GM19452 (cell line): ENCODE data around the gene AGR2.
"Not testable (repeated sequence)": the region's sequence is repeated elsewhere in the genome, so short reads cannot be mapped to it uniquely, and the experiment has no call there.

Source experiments
- ATAC-seq: cut with Tn5 transposase; IDR thresholded peaks from one replicate; pipeline ENCODE4 v1.9.1; 2021; ENCODE audit not compliant: unreplicated experiment

Gene AGR2

DNA sequence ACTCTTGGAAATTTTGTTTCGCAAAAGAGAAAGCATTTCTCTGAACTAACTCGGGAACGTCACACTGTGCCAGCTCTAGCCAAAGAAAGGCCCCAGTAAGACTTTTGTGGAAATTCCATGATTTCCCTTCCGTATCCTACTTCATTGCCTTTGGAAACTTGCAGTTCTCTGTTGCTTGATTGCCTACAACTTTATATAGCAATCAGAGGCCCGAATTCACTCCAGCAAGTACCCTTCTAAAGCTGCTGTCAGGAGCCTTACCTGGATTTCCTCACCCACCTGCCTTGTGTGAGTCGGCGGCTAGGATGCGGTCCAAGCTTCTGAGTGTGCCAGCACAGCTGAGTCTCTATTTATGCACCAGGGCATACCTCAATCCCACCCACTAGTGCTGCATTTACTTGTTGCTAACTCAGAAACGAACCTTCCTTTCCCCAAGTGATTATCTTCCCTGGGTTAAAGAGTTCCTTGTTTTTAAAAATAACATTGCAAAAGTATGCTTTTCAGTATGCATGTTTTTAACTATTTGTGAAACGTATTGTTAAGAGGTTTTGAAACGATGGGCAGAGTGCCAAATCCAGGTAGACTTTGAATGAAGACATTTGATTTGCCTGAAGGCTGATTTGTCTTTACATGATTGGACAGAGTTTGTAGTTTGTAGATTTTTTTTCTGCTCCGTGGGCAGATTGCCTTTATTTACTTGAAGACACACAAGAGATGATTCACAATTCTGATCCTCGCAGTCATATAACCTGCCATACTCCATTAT is at the start of gene AGR2:
AGR2 (minus strand) TSS at position 326 of the 766 bp plus-strand sequence. CDS start 3,203 bp downstream, outside the sequence.
- no peak for ATAC-seq

DNA sequence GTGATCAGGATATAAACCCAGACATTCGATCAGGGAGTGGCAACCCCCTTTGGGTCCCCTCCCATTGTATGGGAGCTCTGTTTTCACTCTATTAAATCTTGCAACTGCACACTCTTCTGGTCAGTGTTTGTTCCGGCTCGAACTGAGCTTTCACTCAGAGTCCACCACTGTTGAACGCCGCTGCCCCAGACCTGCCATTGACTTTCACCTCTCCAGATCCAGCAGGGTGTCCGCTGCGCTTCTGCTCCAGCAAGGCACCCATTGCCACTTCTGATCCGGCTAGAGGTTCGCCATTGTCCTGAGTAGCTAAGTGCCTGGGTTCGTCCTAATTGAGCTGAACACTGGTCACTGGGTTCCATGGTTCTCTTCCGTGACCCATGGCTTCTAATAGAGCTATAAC is 48.4 kb upstream of the AGR2 start:
- not testable (repeated sequence) for ATAC-seq

DNA sequence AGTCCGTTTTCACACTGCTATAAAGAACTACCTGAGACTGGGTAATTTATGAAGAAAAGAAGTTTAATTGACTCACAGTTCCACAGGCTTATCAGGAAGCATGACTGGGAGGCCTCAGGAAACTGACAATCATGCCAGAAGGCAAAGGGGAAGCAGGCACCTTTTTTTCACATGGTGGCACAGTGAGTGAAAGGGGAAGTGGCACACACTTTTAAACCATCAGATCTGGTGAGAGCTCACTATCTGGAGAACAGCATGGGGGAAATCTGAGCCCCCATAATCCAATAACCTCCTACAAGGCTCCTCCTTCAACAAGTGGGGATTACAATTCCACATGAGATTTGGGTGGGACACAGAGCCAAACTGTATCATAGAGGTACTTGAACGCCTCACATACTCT is 47.0 kb upstream of the AGR2 start:
- ATAC-seq = no peak

DNA sequence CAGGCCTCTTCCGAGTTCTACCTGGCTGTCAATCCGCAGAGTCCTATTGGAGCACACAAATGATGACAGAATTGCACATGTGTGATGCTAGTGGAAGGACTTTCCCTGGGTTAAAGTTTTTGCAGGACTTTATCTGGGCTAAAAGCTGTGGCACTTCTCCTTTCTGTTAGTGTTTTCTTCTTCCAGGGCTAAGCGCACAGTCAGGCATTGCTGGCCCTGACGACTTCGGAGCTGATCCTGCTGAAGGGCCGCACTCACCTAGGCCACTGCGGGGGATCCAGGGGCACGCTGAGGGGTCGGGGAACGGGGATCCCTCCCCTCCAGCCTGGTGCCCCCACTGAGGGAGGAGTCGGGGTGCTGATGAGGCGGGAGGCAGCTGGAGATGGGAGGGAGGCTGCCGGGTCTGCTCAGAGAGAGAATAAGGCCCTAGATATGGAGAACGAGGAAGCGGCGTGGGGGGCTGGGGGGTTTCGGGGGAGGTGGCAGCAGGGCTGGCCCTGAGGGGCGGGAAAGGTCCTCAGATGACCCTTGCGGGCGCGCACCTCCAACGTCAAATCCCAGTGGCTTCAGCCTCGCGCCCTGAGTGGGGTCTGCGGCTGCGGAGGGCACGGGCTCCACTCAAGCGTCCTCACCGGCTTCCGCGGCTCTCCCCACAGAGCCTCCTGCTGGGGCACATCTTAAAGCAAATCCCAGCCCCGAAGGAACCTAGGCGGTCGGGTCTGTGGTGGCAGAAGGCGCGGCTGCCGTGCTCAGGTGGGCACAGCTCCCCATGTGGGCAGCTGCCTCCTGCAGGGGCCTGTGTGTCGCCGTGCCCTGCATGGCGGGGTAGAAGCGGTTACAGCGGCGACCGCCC is 46.0 kb upstream of the AGR2 start:
- ATAC-seq = no peak

DNA sequence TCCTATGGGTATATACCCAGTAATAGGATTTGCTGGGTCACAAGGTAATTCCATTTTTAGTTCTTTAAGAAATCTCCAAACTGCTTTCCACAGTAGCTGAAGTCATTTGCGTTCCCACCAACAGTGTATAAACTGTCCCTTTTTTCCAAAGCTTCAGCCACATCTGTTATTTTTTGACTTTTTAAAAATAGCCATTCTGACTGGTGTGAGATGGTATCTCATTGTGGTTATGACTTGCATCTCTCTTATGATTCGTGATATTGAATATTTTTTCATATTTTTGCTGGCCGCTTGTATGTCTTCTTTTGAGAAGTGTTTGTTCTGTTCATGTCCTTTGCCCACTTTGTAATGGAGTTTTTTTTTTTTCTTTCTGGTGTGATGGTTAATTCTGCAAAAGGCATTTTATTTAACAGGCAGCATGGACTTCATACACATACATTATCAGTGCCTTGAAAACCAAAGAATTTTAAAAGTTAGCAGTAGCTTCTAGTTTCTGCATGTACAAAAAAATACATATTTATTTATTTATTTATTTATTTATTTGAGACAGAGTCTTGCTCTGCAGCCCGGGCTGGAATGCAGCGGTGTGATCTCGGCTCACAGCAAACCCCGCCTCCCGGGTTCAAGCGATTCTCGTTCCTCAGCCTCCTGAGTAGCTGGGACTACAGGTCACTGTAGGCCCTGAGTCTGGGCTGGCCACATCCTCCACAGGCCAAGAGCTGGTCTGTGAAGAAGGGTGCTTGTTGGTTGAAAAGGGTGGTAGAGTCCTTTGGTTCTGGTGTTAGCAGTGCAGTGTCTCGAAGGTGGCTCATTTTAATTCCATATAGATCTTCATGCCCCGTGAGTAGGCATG is 44.7 kb upstream of the AGR2 start:
- ATAC-seq = no peak

DNA sequence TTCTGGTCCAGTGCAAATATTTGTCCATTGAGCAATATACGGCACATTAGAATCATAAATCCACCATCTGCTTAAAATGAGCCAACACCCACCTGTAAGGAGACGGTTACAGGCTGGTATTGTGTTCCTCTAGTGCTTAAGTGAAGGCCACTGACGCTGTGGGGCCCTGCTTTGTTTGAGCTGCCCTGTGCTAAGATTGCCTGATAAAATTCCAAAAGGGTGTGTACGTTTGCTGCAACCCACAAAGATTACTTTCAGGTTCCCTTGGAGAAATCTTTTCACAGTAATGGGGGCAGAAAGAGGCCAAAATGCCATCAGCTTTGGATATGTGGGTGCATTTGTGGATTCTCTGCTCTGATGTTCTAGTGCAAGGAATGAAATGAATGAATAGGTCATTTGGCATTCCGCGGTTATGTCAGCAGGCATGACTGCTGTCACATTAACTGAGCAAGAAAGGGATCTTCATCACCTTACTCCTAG is 42.6 kb upstream of the AGR2 start:
- no peak for ATAC-seq

DNA sequence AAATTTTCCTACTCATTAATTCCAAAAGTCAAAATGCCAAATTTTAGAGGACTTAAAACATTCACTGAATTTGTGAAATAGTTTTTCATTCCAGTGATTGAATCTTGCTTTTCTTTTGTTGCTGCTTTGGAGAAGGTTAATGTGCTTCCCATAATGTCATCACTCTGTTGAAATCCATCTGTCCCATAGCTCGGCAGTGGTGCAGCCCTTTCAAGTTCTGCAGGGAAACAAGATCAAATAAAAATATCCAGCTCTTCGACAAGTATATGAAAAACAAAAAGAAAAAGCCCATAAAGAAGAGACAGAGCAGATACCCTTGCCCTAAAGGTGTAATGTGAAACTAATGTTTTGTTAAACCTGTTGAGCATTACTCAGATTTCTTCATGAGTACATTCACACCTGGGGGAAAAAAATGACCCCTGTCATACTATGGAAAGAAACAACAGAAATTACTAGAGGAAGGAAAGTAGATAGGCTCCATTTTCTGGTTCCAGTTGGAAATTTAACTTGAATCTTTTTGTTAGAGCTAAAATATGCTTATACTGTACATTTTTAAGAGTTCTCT is 41.9 kb upstream of the AGR2 start:
- no peak for ATAC-seq

DNA sequence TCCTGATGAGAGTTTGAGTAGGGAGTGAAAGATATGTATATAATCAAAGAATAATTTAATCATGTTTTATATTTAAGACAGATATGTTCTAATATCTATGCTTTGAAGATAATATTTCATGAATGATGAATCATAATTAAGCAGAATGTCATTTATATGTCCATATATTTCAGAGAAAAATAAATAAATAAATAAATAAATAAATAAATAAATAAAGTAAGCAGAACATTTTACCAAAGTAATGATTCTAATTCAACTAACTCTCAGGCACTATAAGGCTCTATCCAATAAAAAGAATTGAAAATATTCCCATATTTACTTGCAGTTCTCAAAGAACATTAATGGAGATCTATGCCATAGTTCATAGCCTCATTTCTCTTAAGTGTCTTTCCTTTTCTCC is 40.9 kb upstream of the AGR2 start:
- no peak for ATAC-seq

DNA sequence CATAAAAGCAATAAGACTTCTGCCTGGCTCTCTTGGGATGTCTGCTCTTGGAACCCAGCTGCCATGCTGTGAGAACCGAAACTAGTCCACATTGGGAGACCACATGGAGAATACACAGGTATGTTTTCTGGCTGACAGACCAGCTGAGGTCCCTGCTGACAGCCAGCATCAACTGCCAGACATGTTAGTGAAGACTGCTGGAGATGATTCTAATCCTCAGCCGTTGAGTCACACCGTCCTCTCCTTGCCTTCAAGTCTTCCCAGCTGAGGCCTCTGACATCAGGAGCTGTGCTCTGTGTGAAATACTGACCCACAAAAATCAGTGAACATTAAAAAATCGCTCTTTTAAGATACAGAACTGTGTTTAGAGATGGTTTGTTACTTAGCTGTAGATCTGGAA is 36.9 kb upstream of the AGR2 start:
- ATAC-seq = no peak

DNA sequence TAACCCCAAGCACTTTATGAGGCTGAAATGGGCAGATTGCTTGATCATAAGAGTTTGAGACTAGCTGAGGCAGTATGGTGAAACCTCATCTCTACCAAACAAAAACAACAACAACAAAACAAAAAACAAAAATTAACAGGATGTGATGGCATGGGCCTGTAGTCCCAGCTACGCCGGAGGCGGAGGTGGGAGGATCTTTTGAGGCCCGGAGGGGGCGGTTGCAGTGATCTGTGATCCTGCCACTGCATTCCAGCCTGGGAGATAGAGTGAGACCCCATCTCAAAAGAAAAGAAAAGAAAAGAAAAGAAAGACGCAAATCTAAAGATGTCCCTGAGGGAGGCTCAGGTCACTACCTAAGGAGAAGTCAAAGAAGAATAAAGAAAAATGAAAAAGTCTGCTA is 35.3 kb upstream of the AGR2 start:
- no peak for ATAC-seq

DNA sequence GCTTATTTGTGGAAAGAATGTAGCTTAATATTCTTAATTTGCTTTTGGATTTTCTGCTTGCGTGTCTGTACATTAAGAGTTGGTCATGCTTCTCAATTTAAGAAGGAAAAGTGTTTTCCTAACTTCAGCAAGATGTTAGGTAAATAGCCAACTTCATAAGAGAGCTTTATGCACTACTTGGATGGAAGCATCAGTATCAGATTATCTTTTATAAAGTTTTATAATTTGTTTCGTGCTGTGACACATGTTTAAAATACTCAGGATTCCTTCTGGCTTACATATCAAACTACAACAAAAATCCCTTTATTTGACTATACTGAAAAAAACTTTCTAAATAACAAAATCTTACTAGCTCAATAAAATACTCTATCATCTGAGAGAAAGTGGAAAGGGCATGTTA is 34.8 kb upstream of the AGR2 start:
- ATAC-seq = no peak

DNA sequence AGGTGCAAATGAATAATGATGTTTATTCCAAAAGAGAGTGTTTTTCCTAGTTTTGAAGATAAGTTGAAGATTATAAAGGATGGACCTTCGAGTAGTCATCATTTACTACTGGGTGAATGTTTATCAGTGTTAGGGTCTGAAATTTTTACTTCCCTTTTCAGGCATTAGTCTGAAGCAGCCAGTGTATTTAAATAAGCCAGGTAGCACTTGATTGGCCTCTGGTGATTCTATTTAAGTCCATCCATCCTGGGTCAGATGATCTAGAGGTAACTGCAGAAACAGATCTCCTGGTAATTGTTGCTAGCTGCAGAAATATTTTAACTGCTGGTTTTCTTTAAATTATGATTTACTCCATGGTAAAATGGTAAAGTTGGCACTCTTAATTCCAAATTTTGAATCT is 34.1 kb upstream of the AGR2 start:
- ATAC-seq = no peak

DNA sequence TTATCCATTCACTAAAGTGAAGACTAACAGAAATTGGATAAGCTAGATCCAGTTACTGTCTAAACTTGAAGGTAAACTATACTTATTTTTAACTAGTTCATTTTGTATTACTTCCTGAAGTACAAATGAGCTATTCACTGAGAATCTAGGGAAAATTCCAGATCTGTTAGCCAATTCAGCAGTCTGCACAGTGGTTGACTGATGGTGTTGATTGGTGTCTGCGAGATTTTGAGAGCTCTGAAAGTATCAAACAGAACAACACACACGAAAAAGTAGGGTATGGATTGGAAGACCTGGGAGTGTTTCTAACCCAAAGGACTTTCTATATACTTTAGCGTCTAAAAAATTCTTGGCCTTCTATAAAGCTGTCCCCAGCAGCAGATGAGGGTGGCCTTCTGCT is 33.6 kb upstream of the AGR2 start:
- no peak for ATAC-seq

DNA sequence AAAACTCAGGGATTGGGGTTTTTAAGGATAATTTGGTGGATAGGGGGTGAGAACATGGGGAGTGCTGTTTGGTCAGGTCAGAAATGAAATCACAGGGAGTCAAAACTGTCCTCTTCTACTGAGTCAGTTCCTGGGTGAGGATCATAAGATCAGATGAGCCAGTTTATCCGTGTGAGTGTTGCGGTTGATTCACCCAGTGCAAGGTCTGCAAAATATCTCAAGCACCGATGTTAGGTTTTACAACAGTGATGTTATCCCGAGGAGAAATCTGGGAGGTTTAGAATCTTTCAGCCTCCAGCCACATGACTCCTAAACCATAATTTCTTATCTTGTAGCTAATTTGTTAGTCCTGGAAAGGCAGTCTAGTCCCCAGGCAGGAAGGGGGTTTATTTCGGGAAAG is 31.7 kb upstream of the AGR2 start:
- no peak for ATAC-seq

DNA sequence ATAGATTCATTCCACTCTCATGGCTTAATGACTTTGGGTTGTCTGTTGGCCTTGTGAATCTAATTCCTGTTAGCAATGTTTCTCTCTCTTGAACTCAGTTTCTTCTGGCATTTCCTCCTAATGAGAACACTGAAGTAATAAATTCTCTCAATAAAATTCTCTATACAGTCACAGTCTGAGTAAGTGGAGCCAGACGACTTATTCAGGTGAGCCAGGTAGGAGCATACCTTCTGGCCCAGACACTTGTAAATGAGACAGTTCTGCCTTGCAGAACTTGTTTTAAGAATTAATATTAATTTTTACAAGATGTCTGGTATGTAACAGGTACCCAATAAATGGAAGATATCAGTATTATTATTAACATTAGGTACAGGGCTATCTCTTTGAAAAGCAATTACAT is 28.6 kb upstream of the AGR2 start:
- no peak for ATAC-seq

DNA sequence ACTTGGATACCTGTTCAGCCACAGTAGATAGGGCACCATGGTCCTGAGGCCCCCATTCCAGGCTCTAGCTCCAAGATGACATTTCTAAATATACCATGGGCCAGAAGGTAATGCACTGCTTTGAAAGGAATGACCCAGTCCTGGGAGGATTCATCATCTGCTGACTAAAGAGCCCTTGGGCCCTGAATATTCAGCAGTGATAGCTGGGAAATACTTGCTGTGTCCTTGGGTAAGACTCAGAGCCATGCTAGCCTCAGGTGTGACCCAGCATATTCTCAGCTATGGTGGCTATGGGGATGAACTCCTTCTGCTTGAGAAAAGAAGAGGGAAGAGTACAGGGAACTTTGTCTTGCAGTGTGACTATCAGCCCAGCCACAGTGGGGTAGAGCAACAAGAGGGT is 21.3 kb upstream of the AGR2 start:
- no peak for ATAC-seq

DNA sequence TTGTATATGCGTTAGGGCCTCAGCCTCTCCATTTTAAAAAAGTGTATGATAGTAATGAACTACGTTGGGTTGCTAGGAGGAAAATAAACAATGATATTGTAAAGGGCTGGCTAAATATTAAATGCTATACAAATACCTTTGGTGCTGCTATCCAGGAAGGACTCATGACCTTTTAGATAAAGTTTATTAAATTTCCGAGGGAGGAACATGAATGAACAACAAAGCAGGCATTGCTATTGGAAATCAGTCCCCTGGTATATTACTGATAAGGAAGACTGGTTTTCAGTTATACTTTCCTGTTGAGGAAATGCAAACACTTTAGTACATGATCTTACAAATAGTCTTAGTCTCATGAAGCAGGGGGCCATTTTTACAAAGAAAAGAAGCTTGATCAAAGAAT is 17.2 kb upstream of the AGR2 start:
- no peak for ATAC-seq

DNA sequence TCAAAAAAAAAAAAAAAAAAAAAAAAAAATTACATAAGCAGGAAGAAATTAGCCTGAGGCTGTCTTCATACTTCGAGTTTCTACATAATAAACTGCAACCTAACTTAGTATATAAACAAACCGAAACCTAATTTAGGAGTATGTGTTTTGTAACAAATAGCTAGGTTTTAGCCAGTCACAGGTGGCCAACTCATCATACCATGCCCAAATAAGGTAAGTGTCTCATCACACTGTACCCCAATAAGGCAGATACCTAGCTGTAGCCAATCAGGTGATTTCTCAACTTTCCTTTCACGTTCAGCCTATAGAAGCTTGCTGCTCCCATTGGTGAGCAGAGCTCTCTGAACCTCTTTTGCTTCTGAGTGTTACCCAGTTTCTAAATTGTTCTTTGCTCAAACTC is 13.9 kb upstream of the AGR2 start:
- ATAC-seq = no peak

DNA sequence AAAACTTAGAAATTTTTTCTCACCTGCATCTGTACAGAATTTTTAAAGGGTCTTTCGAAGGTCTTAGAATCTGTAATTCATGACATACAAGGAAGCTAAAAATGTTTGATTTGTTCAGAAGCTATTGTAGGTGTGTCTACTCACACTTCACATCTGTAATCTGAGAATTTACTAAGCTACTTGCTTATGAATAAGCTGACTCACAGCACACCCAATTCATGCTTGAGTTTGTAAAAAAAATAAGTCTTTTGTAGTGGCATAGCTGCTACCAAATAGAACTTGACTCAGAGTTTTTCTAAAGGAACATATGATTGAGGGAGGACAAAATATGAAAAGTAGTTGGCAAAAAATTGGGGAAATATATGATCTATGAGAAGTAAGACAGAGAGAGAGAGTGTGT is 12.7 kb upstream of the AGR2 start:
- no peak for ATAC-seq

DNA sequence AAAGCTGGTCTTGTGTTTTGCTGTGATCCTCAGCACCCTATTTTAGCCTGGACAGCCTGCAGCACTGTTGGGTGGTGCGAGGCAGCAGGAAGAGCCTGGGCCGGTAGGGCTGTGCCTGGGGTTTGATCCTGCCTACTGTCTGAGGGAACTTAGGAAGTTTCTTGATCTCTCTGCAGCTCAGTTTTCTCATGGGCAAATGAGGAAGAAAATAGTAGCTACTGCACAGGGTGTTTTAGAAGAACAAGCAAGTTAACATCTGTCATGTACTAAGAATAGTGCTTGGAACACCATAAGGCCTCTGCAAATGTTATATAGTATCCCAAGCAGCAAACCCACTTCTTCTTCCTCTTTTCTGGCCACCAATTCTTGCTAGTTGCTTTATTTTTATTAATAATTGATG is 12.0 kb upstream of the AGR2 start:
- no peak for ATAC-seq

DNA sequence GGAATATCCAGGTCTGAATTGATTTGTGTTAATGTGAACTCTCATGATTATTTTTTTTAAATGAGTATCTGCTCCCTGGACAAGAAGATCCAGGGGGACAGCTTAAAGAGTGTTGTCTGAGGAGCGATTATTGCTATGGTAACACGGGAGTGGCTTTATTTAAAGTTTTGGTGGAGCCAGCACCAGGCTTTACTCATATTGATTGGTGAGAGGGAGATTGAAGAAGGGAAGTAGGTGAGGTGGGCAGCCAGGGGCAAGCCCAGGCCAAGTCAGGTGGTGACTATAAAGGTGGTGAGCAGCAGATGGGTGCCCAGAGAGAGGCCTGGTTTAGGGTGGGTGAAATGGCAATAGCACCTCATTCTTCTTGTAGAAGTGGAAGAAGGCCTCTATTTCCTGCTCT is 10.2 kb upstream of the AGR2 start:
- no peak for ATAC-seq
